C4-2B (cell line): ENCODE results near the gene GMDS.
A peak's percentile ranks its signal among the peaks of the same experiment; 100 is the strongest.

Source experiments
- H3K27ac ChIP-seq: fragments of 450-650 bp; 2 replicates; pipeline ENCODE4 v1.5.1; 2017
- ZFX ChIP-seq: fragments of 450-650 bp; IDR thresholded peaks from 2 replicates; pipeline ENCODE4 v1.6.1; 2017
- TF ChIP-seq, protein P1 (sequence below): fragments of 450-650 bp; conservative IDR thresholded peaks from 2 replicates; pipeline ENCODE4 v1.5.1; 2017; ENCODE audit warnings: mild to moderate bottlenecking

GMDS gene

DNA sequence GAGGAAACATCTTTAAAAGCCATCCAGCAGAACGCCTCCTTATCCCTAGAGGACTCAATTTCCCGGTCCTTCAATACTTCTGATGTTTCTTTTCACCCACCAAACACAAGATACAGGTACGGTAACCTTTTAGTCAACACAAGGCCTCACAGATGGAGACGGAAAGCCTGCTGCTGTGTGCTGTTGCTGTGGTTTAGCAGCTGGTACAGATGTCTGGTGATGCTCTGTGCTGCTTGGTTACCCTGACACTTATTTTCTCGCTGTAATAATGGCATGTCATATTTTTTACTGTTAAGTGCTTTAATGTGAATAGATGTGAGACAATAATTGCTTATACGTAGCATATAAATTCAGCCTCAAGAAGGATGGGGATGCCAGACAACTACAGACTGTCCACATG is 25.3 kb downstream of the GMDS start:
- H3K27ac ChIP-seq, result peak overlapping the region; percentile 11; the same call in 1 of the 2 replicates
- TF ChIP-seq ZFX, result no peak
- TF ChIP-seq, protein P1, sequence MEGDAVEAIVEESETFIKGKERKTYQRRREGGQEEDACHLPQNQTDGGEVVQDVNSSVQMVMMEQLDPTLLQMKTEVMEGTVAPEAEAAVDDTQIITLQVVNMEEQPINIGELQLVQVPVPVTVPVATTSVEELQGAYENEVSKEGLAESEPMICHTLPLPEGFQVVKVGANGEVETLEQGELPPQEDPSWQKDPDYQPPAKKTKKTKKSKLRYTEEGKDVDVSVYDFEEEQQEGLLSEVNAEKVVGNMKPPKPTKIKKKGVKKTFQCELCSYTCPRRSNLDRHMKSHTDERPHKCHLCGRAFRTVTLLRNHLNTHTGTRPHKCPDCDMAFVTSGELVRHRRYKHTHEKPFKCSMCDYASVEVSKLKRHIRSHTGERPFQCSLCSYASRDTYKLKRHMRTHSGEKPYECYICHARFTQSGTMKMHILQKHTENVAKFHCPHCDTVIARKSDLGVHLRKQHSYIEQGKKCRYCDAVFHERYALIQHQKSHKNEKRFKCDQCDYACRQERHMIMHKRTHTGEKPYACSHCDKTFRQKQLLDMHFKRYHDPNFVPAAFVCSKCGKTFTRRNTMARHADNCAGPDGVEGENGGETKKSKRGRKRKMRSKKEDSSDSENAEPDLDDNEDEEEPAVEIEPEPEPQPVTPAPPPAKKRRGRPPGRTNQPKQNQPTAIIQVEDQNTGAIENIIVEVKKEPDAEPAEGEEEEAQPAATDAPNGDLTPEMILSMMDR, result no peak

DNA sequence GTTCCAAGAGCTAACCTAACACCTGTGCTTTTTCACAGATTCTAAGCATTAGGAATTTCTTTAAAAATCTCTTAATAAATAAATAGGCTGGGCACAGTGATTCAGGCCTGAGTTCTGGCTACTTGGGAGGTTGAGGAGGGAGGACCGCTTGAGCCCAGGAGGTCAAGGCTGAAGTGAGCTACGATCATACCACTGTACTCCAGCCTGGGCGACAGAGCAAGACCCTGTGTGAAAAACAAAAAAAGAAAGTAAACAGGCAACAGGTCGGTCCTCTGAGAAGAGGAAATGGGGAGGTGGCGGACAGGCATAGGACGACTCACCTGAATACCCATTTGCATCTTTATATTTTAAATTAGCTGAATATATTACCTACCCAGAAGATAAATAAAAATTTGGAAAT is 26.5 kb downstream of the GMDS start:
- peak overlapping the region; percentile 71 for H3K27ac ChIP-seq
- TF ChIP-seq, protein P1, result no peak
- TF ChIP-seq ZFX, result no peak

DNA sequence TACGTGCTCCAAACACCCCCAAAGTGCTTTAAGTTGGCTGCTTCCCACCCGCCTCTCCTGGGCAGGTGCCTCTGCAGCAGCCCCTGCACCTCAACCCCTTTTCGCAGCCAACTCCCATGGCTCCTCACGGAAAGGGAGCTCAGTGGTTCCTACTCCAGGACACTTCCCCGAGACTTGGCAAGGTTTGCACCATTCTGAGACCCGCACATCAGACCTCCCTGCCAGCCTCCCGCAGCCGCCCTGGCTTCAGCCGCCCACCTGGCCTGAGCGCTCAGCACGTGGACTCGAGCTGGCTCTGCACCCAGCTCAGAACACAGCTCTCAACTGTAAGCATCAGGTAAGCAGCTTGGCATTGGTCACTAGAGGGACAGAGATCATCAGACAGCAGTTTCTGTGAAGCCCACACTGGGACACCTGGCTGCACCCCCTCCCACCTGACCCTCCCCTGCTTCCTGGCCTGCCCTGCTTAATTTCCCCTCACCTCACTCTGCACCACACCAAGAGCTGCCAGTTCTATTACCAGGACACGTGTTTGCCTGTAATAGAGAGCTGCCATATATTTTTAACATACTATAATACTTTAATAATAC is 28.5 kb downstream of the GMDS start:
- no peak for TF ChIP-seq ZFX
- no peak overlapping the region for H3K27ac ChIP-seq

DNA sequence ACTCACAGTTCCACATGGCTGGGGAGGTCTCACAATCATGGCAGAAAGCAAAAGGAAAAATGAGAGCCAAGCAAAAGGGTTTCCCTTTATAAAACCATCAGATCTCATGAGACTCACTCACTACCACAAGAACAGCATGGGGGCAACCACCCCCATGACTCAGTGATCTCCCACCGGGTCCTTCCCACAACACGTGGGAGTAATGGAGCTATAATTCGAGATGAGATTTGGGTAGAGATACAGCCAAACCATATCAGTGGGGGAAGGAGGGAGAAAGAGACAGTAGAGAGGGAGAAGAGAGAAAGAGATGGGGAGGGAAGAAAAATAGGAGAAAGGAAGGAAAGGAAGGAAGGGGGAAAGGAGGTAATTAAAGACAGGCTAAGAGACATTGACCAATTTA is 30.1 kb downstream of the GMDS start:
- no peak overlapping the region for H3K27ac ChIP-seq
- no peak for TF ChIP-seq ZFX
- TF ChIP-seq, protein P1, result no peak

DNA sequence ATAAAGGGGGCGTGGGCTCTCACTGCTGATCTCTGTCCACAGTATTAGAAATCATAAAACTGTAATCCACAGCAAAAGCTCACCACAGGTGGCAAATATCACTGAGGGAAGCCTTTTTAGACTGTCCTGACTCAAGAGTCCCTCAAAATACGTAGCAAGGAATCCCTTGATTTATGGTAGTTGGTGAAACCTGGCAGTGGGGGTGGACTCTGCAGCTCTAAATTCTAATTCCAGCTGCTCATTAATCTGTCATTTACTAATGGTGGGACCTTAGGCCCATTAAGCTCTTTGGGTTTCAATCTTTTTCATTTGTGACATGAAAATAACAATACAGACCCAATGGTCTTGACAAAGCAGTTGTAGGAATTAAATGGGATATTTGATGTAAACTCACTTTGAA is 32.3 kb downstream of the GMDS start:
- TF ChIP-seq, protein P1, result no peak
- TF ChIP-seq ZFX, result no peak
- H3K27ac ChIP-seq, result no peak overlapping the region

DNA sequence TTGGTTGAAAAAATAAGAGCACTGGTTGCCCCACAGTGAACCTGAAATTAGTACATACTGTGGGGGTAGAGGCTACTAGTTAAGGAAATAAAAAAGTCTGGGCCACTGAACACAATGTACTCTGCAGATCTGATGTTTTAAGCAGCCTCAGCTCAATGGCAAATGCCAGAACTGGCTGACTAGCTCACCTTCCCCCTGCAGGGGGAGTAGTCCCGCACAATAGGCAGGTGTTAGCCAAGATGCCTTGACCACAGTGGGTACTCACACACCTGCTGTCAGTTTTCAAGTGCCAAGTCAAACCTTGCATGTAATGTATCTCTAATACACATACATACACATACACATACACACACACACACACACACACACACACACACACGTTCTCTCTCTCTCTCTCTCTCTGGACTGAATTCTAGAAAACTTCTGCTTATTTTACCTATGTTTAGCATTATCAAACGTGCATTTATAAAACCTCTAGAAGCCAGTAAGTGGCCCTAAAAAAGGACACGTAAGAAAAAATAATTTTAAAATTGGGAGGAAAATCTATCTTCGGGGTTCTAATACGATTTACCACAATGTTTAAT is 36.1 kb downstream of the GMDS start:
- H3K27ac ChIP-seq, result no peak overlapping the region
- TF ChIP-seq ZFX, result no peak
- TF ChIP-seq, protein P1, result peak; percentile 87

DNA sequence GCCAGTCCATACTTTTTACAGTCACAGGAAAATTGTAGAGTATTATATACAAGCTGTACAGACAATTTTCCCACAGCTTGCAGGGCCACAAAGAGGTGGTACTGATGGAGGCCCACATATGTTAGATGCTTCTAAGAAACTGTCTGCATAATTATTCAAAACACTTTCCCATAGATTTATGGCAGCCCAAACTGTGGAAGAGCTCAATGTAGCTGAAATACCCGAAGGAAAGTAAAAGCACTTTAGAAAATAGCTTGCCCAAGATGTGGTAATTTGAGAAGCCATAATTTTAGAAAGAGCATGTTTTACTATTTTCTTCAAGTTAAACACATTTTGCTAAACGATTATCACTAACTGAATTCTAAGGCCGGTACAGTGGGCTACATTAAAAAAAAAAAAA is 36.9 kb downstream of the GMDS start:
- no peak overlapping the region for H3K27ac ChIP-seq
- TF ChIP-seq ZFX, result no peak
- TF ChIP-seq, protein P1, result no peak

DNA sequence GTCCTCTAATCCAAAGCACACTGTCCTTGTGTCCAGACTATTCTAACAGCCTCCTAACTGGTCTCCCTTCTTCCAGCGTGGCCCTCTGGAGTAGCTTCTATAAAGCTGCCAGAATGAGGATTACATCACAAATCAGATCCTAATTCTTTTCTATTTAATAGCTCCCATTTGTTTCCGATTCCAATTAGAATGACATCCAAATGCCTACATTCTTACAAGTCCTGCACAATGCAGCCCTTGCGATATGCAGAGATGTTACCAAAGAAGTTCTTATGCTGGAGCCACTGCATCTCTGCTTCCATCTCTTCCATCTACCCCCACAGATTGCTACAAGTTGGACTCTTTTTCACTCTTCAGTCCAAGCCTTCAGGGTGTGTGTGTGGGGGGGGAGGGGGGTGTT is 40.0 kb downstream of the GMDS start:
- TF ChIP-seq, protein P1, result no peak
- TF ChIP-seq ZFX, result no peak
- no peak overlapping the region for H3K27ac ChIP-seq
